ACHN (cell line): ENCODE measurements around the gene SQSTM1.
"Not testable (repeated sequence)": the region's sequence is repeated elsewhere in the genome, so short reads cannot be mapped to it uniquely, and the experiment has no call there.

Source experiments
- DNase-seq: peaks from one replicate; pipeline ENCODE4 v3.0.0-alpha.2; 2015
- in situ Hi-C: cut with HindIII; loops from 2 replicates; pipeline ENCODE4 v1.10.0; 2017; ENCODE audit warnings: low sequenced_read_pairs, low pct_ligation_motif_present, low pct_unique_long_range_greater_than_20kb

SQSTM1 gene

GRCh38 chr5:179820127-179820482, 600 bp upstream of the SQSTM1 start:
- no peak for DNase-seq
- in situ Hi-C loops, result no loop called here

GRCh38 chr5:179821298-179822058, 773 bp downstream of the SQSTM1 start:
- in situ Hi-C loops, result no loop called here
- peak; percentile 81 for DNase-seq

- in situ Hi-C loops, result no loop called here
- no peak for DNase-seq
Measured at GRCh38 chr5:179822059-179822432, 1.3 kb downstream of the SQSTM1 start.

GRCh38 chr5:179822444-179822990, 1.8 kb downstream of the SQSTM1 start:
- no peak for DNase-seq
- in situ Hi-C loops, result no loop called here

GRCh38 chr5:179823937-179824744, 3.4 kb downstream of the SQSTM1 start:
- in situ Hi-C loops, result no loop called here

GRCh38 chr5:179824745-179825112, 4.0 kb downstream of the SQSTM1 start:
- in situ Hi-C loops, result no loop called here
- DNase-seq, result no peak

More at GRCh38 chr5:179823937-179824744, 3.4 kb downstream of the SQSTM1 start:
- no peak for DNase-seq

GRCh38 chr5:179825655-179826182, 5.0 kb downstream of the SQSTM1 start:
- DNase-seq, result no peak
- in situ Hi-C loops, result no loop called here

- DNase-seq, result no peak
- in situ Hi-C loops, result no loop called here
Measured at GRCh38 chr5:179827680-179828079, 7.0 kb downstream of the SQSTM1 start.

- DNase-seq, result no peak
- in situ Hi-C loops, result no loop called here
Measured at GRCh38 chr5:179828756-179829421, 8.2 kb downstream of the SQSTM1 start.

- in situ Hi-C loops, result no loop called here
- no peak for DNase-seq
Measured at GRCh38 chr5:179829732-179830435, 9.2 kb downstream of the SQSTM1 start.

GRCh38 chr5:179830818-179831468, 10.2 kb downstream of the SQSTM1 start:
- in situ Hi-C loops, result no loop called here
- no peak for DNase-seq

- no peak for DNase-seq
- in situ Hi-C loops, result no loop called here
Measured at GRCh38 chr5:179832039-179832745, 11.5 kb downstream of the SQSTM1 start.

- no peak for DNase-seq
- in situ Hi-C loops, result no loop called here
Measured at GRCh38 chr5:179833056-179833708, 12.5 kb downstream of the SQSTM1 start.

- no peak for DNase-seq
Measured at GRCh38 chr5:179833709-179834070, 13.0 kb downstream of the SQSTM1 start.

GRCh38 chr5:179834120-179834519, 13.4 kb downstream of the SQSTM1 start:
- in situ Hi-C loops, result no loop called here
- no peak for DNase-seq

More at GRCh38 chr5:179833709-179834070, 13.0 kb downstream of the SQSTM1 start:
- in situ Hi-C loops, result no loop called here

GRCh38 chr5:179834871-179835270, 14.2 kb downstream of the SQSTM1 start:
- DNase-seq, in situ Hi-C loops: not testable (repeated sequence)
